Ammon's horn (tissue), 1 donor: ENCODE measurements around the gene ETS1.
A peak's percentile ranks its signal among the peaks of the same experiment; 100 is the strongest.

Experiments used
- DNase-seq: peaks from one replicate; pipeline ENCODE4 v3.0.0-alpha.2; 2016; ENCODE audit warnings: low spot score

ETS1 gene

DNA sequence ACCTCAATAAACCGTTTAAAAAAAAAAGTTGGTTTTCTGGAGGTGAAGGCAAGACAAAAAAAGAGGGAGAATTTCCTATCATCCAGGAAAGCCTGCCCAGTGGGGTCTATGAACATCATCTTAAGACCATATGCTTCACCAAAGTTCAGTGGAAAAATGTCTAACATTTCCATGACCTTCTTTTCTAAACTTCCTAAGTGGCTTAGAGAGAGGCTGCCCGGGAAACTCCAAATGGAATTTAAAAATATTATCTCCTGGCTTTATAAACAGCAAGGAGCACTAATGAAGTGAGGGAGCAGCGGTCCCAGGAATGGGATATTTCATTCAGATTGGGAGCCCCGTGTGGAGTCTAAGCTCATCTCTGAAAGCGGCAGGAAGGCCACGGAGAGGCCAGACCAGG, 46.9 kb downstream of the ETS1 start:
- DNase-seq = no peak

DNA sequence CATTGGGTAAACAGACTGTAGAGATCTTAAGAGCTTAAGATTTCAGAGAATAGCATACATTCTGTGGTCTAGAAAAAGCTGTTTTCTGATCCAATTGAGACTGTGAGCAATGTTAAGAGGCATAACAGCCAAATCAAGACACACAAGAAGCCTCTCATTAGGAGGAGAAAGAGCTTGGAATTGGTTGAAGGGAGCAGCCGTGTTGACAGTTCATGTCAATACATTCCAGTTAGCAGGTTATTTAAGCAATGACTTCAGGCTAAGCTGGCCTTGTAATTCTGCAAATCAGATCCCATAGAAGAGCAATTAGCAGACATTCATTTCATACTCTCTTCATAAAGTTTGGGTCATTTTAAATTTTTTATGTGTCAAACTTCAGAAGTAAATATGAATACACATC, 50.9 kb downstream of the ETS1 start:
- DNase-seq = no peak

DNA sequence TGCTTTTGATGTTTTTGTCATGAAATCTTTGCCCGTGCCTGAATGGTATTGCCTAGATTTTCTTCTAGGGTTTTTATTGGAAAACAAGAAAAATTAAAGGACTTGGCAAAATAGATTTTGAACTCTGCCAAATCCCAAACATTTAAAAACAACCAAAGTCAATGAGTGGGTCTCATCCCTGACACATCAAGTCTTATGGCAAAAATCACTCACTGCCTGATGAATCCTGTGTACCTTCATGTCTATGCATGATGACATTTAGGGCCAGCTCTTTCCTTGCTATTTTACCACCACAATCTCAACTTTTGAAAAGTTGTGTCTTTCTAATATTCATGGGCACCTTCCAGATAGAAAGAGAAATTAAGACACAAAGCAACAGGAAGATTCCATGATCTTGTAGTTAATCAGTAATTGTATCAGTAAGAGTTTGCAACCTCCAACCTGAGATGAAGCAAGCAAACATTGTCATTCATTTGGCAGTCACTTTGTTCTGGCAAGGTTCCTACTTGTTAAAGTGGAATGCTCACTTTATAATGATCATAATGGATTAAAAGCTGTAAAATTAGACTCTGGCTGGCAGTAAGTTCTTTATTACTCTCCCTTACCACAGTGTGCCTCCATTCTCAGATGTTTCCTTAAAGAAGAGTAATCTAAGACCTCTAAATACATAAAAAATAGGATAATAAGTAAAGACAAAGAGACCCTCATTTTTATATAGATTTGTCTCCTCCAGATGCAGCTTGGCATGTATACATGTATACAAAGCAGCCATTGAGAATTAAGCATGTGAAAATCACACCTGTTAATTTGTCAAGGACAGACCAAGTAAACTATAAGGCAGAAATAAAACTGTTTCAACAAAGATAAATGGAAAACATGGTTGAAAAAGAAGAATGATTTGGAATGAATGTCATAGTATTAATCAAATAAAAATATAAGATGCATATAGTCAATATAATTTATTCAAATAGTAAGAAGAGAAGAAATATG, 51.6 kb downstream of the ETS1 start:
- DNase-seq = no peak

DNA sequence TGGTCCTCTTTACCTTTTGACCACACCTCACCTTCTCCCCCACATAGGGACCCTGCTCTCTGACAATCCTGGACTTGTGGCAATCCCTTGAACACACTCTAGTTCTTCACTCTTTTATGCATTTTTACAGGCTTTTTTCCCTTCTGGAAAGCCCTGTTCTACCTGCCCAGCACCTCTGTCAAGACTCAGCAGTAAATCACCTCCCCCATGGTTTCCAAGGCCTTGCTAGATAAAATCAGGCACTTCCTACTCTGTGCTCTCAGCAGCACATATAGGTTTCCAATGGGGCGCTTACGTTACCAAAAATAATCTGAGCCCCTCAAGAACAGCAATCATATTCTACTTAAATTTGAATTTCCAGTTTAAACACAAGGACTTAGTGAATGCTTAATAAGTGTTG, 53.9 kb downstream of the ETS1 start:
- DNase-seq = no peak

GRCh38 chr11:128532572-128533091, 54.7 kb downstream of the ETS1 start:
- peak; percentile 73 for DNase-seq

DNA sequence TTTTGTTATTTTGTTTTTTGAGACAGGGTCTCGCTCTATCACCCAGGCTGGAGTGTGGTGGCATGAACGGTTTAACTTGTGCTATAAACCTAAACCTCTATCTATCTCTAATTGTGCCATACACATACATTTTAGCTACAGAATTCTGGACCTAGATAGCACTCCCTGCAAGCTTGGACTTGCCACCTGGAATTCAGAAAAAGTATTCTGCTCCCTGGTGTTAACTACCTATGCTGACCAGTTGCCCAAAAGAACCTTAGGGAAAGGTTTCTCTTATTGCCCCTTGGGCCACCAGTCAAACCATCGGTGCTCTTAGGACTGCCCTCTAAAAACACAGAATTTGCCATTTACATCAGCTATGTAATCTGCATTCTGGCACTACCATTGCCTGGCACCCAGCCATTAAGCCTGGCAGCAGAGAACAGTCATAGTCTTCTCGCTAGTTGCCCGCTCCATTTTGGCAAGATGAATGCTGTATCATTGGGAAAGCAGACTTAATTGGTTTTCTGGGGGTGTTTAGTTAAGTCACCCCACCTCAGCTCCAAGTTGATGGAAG, 55.3 kb downstream of the ETS1 start:
- DNase-seq = peak; percentile 86

DNA sequence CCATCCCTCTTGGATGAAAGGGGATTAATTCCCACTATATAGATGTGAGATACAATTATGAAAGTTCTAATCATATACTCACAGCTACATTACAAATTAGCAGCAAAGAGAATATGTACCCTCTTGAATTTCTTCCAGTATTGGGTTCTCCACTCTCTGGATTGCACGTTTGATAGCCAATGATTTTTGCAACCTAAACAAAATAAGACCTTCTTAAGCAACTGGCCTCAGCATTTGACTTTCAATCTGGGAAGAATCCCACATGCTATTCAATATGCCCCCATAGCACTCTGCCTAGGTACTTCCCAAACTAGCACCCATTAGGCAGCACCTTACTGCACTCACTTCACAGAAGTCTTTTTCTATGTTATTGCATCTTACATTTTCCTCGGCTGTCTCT, 55.8 kb downstream of the ETS1 start:
- DNase-seq = no peak

DNA sequence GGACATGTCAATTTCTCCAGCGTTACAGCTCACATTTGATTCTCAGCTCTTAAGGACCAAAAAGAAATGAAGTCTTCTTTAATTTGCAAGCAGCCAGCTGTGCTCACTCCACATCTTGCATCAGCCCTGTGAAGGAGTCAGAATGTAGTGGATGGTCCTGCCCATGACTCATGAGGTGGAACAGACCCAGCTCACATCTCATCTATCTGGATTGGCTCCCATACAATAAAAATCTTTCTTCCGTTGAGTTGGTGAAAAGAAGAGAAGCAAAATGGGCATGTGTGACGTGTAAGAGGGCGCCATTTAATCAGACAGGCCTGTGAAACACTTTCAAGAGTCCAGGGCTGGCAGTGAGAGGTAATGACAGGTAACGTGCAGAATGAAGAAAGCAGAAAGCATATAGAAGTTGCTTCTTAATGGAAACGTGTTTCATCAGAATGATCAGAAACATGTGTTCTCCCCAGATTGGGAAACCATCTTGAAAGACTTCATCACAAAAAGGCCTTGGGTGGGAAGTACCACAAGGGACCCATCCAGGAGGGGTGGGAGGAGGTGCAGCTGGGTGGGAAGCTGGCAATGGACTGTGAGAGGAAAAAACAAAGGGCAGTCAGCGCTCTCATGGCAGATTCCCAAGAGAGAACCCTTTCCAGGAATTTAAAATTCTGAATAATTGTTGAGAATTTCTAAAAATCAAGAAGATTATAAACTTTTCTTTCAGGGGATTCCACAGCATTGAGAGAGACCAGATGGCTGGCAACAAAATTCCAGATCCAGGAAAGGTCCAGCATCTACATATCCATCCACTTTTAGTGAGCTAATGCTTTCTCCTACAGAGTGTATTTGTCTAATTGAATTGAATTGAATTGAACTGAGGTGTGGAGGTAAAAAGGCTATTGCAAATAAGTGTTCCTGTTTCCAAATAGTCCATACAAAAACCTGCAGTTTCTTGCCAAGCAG, 57.0 kb downstream of the ETS1 start:
- no peak for DNase-seq

DNA sequence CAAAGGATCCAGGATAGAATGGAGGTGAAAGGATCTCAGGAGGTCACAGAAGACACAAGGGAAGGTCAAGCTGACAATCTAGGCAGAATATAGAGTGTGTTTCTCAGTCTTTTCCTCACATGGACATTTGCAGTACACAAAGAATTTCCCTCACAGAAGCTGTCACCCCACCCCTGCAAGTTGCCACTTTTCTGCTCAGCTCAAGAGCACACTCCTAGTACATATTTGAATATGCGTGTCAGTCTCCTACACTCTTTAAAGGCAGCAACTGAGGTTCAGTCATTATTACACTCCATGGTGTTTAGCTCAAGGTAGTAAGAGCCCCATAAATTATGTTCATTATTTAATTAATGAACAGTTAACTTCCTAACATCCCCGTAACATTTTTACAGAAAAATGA, 59.1 kb downstream of the ETS1 start:
- DNase-seq = no peak

DNA sequence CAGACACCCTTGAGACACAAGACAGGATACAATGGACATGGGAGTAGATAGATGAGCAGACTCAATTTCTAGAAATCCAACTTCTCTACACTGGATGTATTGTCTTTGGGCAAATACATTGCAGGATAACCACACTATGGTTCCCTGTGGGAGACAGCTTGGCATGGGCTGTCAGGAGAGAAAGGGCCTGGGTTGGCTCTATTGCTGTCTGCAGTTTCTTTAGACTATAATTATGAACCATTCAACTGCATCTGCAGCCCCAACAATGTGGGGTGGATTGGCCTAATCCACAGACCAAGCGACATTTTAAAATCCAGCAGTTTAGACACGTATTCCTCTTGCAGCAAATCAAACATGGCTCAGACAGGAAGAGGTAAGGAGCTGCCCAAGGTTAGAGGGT, 60.3 kb downstream of the ETS1 start:
- DNase-seq = no peak

- DNase-seq = peak; percentile 75
These were observed 61.7 kb downstream of the ETS1 start for GRCh38 chr11:128525411-128526243.

DNA sequence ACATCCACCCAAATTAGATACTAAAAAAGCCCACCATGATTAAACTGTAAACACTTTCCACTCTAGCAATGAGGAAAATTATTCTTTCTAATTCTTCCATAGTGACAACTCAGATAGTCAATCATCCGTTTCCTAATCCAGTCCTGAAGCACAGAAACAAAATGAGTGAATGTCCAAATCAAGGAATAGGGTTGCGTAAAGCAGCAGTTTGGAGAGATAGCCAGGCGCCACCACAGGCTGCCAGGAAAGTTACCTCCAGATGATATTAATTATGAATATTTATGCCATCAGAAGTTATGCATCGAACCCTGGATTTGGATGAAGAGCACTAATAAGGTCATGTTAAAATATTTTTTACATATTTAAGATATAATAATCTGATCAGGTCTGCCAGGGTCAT, 63.2 kb downstream of the ETS1 start:
- no peak for DNase-seq

DNA sequence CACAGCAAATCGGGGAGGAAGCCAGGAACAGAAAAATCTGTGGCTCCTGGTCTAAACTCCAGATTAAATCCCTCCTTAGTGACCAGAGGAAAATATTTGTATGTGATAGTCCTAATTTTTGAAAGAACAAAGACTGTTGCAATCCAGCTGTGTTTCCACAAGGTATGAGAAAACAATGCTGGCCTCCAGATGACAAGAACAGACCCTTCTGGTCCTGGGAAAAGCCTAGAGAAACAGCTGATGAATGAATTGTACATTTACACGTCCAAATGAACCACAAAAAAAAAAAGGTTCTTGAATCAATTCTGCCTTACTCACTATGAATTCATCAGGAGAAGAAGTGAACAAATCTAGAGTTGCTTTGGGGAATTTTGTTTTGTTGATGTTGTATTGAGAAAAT, 63.7 kb downstream of the ETS1 start:
- no peak for DNase-seq

DNA sequence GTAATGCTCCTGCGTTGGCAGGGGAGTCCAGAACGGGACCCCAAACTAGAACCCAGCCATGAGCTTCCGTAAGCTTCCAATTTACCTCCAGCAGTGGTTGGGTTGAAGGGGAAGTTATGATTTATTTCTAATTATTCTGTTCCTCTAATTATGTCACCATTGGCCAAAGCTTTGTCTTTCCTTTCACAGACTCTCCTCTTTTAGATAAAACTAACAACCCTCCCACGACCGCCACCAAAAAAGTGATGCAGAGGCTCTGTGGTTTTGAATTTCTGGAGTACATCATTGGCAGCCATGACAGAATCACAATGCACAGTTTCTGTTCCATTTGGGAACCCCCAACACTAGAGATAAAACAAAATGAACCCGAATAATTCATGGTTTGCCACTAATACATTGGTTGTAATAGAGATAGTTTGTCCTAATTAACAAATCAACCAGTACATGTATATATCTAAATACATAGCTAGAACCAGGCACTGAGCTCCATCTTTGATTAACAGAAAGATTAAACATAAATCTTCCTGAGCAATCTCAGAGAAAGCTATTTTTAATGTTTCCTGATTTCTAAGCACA, 64.3 kb downstream of the ETS1 start:
- DNase-seq = no peak

GRCh38 chr11:128522055-128522942, 65.1 kb downstream of the ETS1 start:
- peak; percentile 94 for DNase-seq

GRCh38 chr11:128521682-128522054, 65.7 kb downstream of the ETS1 start:
- no peak for DNase-seq

DNA sequence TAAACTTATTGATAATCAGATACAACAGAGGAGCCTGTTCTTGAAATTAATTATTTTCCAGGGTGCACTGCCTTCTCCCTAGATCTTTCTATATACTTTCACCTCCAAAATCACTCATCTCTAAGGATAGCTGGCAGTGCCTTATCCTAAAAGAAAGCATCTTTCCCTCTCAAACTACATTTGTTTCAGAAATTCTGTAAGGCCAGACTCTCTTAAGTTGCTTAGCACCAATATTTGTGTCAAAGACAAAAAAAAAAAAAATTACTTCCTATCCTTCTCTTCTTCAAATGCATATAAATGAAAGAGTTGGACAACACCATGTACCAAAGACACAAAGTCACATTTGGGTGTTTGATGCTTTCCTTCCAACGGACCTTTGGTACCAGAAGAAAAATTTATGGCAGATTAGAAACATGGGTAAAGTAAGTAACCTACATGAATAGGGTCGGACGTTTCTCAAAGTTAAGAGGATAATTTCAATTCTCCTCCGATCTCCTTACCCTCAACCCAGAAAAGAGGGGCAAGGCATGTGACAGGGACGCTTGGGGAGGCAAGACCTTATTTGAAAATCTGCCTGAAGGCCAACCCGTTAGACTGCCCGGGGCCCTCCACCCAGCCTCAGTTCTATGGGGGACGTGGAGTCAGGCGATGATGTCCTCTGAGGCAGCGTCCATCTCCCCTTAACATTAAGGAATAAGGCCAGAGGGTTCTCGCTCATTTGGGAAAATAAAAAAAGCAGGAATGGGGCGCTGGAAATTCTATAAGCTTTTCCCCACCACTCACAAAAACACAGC, 66.3 kb downstream of the ETS1 start:
- DNase-seq = no peak

DNA sequence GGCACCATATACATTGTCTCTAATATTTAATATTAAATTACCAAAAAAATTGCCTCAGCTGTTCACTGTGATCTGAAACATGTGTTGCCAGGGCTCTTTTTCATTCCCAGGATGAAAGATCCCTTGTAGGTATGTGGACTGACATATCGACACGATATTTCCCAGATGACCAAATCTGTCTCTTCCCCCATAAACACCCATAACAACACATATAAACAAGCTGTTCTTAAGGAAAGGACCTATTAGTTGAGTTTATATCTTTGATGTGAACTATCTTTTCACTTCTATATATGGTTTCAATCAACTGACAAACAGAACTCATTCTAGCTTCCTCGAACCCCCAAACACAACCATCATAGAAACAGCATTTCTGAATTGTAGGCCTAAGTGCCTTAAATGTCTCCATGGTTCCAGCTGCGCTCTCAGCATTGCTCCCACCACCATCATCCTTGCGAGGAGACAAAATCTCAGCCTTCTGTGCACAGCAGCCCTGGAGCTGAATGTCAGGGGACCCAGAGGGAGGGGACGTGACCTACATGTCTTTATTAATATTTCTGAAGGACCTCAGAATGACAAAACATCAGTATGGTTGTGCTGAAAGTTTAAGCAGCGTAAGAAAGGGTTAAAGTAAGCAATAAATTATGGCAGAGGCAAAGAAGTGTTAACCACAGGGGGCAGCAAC, 67.0 kb downstream of the ETS1 start:
- DNase-seq = no peak

GRCh38 chr11:128519338-128519737, 68.0 kb downstream of the ETS1 start:
- DNase-seq = no peak
